Right lobe of liver (tissue), 6 donors: ENCODE measurements around the gene SOBP. TPM values are rescaled to one million over a fixed set of nuclear protein-coding genes. Genes with fewer than 3 reads are reported as not detected.

Experiments used
- ATAC-seq, 4 donors: fragments of 200-7000 bp; cut with Tn5 transposase; one replicate each; pipeline ENCODE4 v1.9.1; 2020; ENCODE audit warnings: mild to moderate bottlenecking in 4 of 4, moderate library complexity in 4 of 4
- DNase-seq, 3 donors: peaks; one replicate each; pipeline ENCODE4 v3.0.0-alpha.2; 2020
- H3K27ac ChIP-seq, 3 donors: fragments of 200-600 bp; one replicate each; pipeline ENCODE4 v1.8.0; 2022
- H3K27me3 ChIP-seq, 2 donors: fragments of 200-600 bp; one replicate each; pipeline ENCODE4 v1.8.0; 2022
- H3K36me3 ChIP-seq, 4 donors: fragments of 200-600 bp; sonication (generic) in 1 of 4; one replicate each; pipeline versions ENCODE4 v1.5.1 to v1.8.0; 2017 to 2022; ENCODE audit warnings: control low read depth in 1 of 4
- H3K4me1 ChIP-seq, 4 donors: fragments of 200-600 bp; sonication (generic) in 1 of 4; one replicate each; pipeline versions ENCODE4 v1.5.1 to v1.8.0; 2017 to 2022; ENCODE audit warnings: control low read depth in 1 of 4
- H3K4me3 ChIP-seq, 3 donors: fragments of 200-600 bp; one replicate each; pipeline ENCODE4 v1.8.0; 2022
- H3K9me3 ChIP-seq, 4 donors: fragments of 200-600 bp; sonication (generic) in 1 of 4; one replicate each; pipeline versions ENCODE4 v1.5.1 to v1.8.0; 2017 to 2022; ENCODE audit warnings: control low read depth in 1 of 4
- CTCF ChIP-seq, 4 donors: fragments of 200-600 bp in 3 of 4; fragments of 450-650 bp in 1 of 4; IDR thresholded peaks; one replicate each; pipeline versions ENCODE4 v1.5.1 to v1.8.0; 2016 to 2022; ENCODE audit warnings: antibody characterized with exemption in 4 of 4, mild to moderate bottlenecking in 2 of 4
- POLR2A ChIP-seq: fragments of 450-650 bp; IDR thresholded peaks from one replicate; pipeline ENCODE4 v1.6.1; 2017; ENCODE audit warnings: antibody characterized with exemption, mild to moderate bottlenecking
- WGBS: methylation state at CpG from one replicate; pipeline ENCODE4 v1.1.6; 2018; ENCODE audit warnings: low coverage, low lambda C conversion rate; ENCODE audit not compliant: insufficient coverage; ENCODE audit errors: missing lambda C conversion rate; 5-methylcytosine and 5-hydroxymethylcytosine counted together
- intact Hi-C, 2 donors: fragments of 100-400 bp; cut with DNase I; formaldehyde crosslinking; loops; one replicate each; pipeline versions ENCODE4 v1.11.2 to v1.14.1; 2022
- total RNA-seq, 6 experiments: library from RNA; depleted of rRNA in 2 of 6; stranded (reverse); fragments of >200 nt in 2 of 6; fragmentation: NEBNext Ultra II Directional in 3 of 6; extraction: Animal tissue kit (Norgen Biotek cat#: 25700) in 3 of 6; gene quantifications; one replicate each; pipeline versions ENCODE4 v1.1.0 to v1.2.4, GENCODE V29; 2016 to 2023
- donor health status: DM: no; HTN: yes; CAD: no.
- donor health status: DM: no; HTN: no; CAD: no.
- donor health status: DM: no; HTN: no; CAD: no.
- donor health status: DM: no; HTN: yes; CAD: no.
- donor health status: DM: no; HTN: yes; CAD: no.

The SOBP gene
- total RNA-seq, 6 experiments from 2014 or later, result 1.3 to 3.5 (median 1.6) TPM

GRCh38 chr6:107536180-107536961, 46.5 kb downstream of the SOBP start:
- intact Hi-C loops, result no loop called here
- H3K36me3 ChIP-seq, result no peaks in the 10 kb centered on the region
- TF ChIP-seq CTCF (IDR thresholded peaks at IDR 0.05) (no peak), POLR2A (no peak)
- WGBS, result 89% methylated on average over 5 of the region's 6 CpGs
- no peak overlapping the region for H3K4me3 ChIP-seq
- H3K9me3 ChIP-seq, result no peaks in the 10 kb centered on the region
- H3K4me1 ChIP-seq, result peaks cover 0 to 23% (median 15%) of the 10 kb centered on the region in 4 donors
- no peaks in the 10 kb centered on the region for H3K27me3 ChIP-seq
- DNase-seq, result no peak
- H3K27ac ChIP-seq, result no peak overlapping the region
- no peak for ATAC-seq

- intact Hi-C loops, result no loop called here
- H3K27me3 ChIP-seq, result no peaks in the 10 kb centered on the region
- no peak overlapping the region for H3K27ac ChIP-seq
- DNase-seq, result no peak
- H3K9me3 ChIP-seq, result no peaks in the 10 kb centered on the region
- WGBS, result 100% methylated on average over 3 of the region's 3 CpGs
- no peak overlapping the region for H3K4me3 ChIP-seq
- no peak for ATAC-seq
- TF ChIP-seq CTCF (IDR thresholded peaks at IDR 0.05) (no peak), POLR2A (no peak)
- no peaks in the 10 kb centered on the region for H3K36me3 ChIP-seq
- peaks cover 0 to 25% (median 16%) of the 10 kb centered on the region in 4 donors for H3K4me1 ChIP-seq
These were observed 47.6 kb downstream of the SOBP start for GRCh38 chr6:107537559-107537958.

DNA sequence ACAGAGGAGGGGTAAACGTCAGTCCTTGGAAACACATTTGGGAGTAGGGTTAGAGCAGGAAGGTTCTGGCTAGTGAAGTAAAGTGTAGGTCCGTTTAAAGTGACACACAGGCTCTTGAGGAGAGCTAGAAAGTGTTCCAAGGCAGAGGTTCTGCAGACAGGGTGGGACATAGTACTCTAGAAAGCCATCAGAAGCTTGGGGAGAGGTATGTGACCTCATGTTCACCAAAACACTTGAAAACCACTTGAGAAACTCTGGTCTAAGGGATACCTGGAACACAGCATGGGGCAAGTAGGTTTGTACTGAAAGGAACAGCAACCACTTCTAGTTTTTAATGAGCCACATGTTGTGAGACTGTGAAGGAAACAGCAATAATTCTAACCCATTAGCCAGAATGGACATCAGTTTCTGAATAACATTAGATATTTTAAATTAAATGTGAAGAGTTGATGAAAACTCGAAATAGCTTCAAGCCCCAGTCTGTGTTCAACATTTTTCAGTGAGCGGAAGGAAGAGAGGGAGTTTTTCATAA, 49.0 kb downstream of the SOBP start:
- Histone ChIP-seq H3K9me3 (no peaks in the 10 kb centered on the region), H3K36me3 (no peaks in the 10 kb centered on the region), H3K4me1 (peaks cover 0 to 25% (median 16%) of the 10 kb centered on the region in 4 donors), H3K4me3 (peak overlapping the region in 2 of 3 donors; percentile 8 to 30), H3K27me3 (no peaks in the 10 kb centered on the region), H3K27ac (peak overlapping the region in 2 of 3 donors; percentile 60 to 78)
- intact Hi-C loops, result no loop called here
- DNase-seq (no peak), ATAC-seq (peak in 1 of 4 donors; percentile 3)
- WGBS, result 19% methylated on average over 4 of the region's 4 CpGs
- no peak for TF ChIP-seq POLR2A
- TF ChIP-seq CTCF (IDR thresholded peaks at IDR 0.05), result no peak

- Histone ChIP-seq H3K27me3 (no peaks in the 10 kb centered on the region), H3K27ac (peak overlapping the region in 2 of 3 donors; percentile 60 to 78), H3K4me3 (peak overlapping the region in 2 of 3 donors; percentile 8 to 30), H3K9me3 (no peaks in the 10 kb centered on the region), H3K4me1 (peaks cover 0 to 25% (median 16%) of the 10 kb centered on the region in 4 donors), H3K36me3 (no peaks in the 10 kb centered on the region)
- no peak for TF ChIP-seq CTCF (IDR thresholded peaks at IDR 0.05)
- TF ChIP-seq POLR2A, result no peak
- DNase-seq (peak in 2 of 3 donors; percentile 25 to 79), ATAC-seq (peak; percentile 70 to 82 (median 75))
- WGBS, result 18% methylated on average over 6 of the region's 6 CpGs
- intact Hi-C loops, result no loop called here
These were observed 49.5 kb downstream of the SOBP start for GRCh38 chr6:107539409-107539808.
